Endodermal cell (in vitro differentiated cells): ENCODE measurements around the gene WAPL. TPM values are rescaled to one million over a fixed set of nuclear protein-coding genes. Genes with fewer than 3 reads are reported as not detected.
A peak's percentile ranks its signal among the peaks of the same experiment; 100 is the strongest.

Experiments used
- DNase-seq: peaks from one replicate; pipeline ENCODE4 v3.0.0-alpha.2; 2017
- H3K27ac ChIP-seq: 2 replicates; pipeline ENCODE4 v1.5.1; 2013; ENCODE audit warnings: mild to moderate bottlenecking, low read depth, low read length, moderate library complexity
- H3K27me3 ChIP-seq: 2 replicates; pipeline ENCODE4 v1.6.1; 2013; ENCODE audit warnings: mild to moderate bottlenecking, low read length, moderate library complexity; ENCODE audit not compliant: insufficient read depth, control insufficient read depth, poor library complexity, severe bottlenecking
- H3K36me3 ChIP-seq: 2 replicates; pipeline ENCODE4 v1.7.0; 2013; ENCODE audit warnings: mild to moderate bottlenecking, low read length, moderate library complexity; ENCODE audit not compliant: control insufficient read depth, insufficient read depth
- H3K4me1 ChIP-seq: one replicate; pipeline ENCODE4 v1.7.0; 2013; ENCODE audit warnings: low read length; ENCODE audit not compliant: control insufficient read depth, insufficient read depth
- H3K4me3 ChIP-seq: 2 replicates; pipeline ENCODE4 v1.5.1; 2013; ENCODE audit warnings: mild to moderate bottlenecking, low read length, moderate library complexity
- H3K9ac ChIP-seq: 2 replicates; pipeline ENCODE4 v1.6.1; 2013; ENCODE audit warnings: mild to moderate bottlenecking, low read length, moderate library complexity; ENCODE audit not compliant: poor library complexity, severe bottlenecking; ENCODE audit errors: extremely low read depth
- H3K9me3 ChIP-seq: 2 replicates; pipeline ENCODE4 v1.6.1; 2013; ENCODE audit warnings: mild to moderate bottlenecking, low read length, moderate library complexity; ENCODE audit not compliant: control insufficient read depth
- H3K27ac Mint-ChIP-seq: 2 replicates; pipeline ENCODE4 v1.8.0; 2020; ENCODE audit warnings: mixed read lengths
- H3K27me3 Mint-ChIP-seq: 2 replicates; pipeline ENCODE4 v1.8.0; 2021; ENCODE audit warnings: mild to moderate bottlenecking, mixed read lengths; ENCODE audit not compliant: insufficient read depth
- H3K36me3 Mint-ChIP-seq: 2 replicates; pipeline ENCODE4 v1.8.0; 2020; ENCODE audit warnings: low read depth, mixed read lengths
- H3K4me1 Mint-ChIP-seq: 2 replicates; pipeline ENCODE4 v1.8.0; 2020; ENCODE audit warnings: mixed read lengths
- H3K4me3 Mint-ChIP-seq: 2 replicates; pipeline ENCODE4 v1.8.0; 2020; ENCODE audit warnings: mild to moderate bottlenecking, moderate library complexity, mixed read lengths
- H3K9me3 Mint-ChIP-seq: 2 replicates; pipeline ENCODE4 v1.8.0; 2020; ENCODE audit warnings: mild to moderate bottlenecking, mixed read lengths
- CTCF ChIP-seq: fragments of 200-600 bp; sonication (generic); conservative IDR thresholded peaks from 2 replicates; pipeline ENCODE4 v1.5.0; 2021; ENCODE audit warnings: antibody characterized with exemption, mild to moderate bottlenecking
- WGBS, 2 experiments: methylation state at CpG; one replicate each; pipeline versions ENCODE4 v1.1.5 to v1.1.7; 2013; ENCODE audit warnings: missing lambda C conversion rate in 2 of 2, mixed read lengths in 1 of 2; ENCODE audit not compliant: insufficient coverage in 1 of 2, insufficient read length in 1 of 2; 5-methylcytosine and 5-hydroxymethylcytosine counted together
- total RNA-seq, 2 donors: library from RNA; stranded (reverse); fragmentation: NEBNext Ultra II Directional in 1 of 2; extraction: Animal tissue kit (Norgen Biotek cat#: 25700) in 1 of 2; gene quantifications; 2 replicates in 1 of 2; 3 replicates in 1 of 2; pipeline ENCODE4 v1.2.1, GENCODE V29; 2021

WAPL gene
- total RNA-seq, 2 donors from 2014 or later = 48.0 to 54.1 TPM

DNA sequence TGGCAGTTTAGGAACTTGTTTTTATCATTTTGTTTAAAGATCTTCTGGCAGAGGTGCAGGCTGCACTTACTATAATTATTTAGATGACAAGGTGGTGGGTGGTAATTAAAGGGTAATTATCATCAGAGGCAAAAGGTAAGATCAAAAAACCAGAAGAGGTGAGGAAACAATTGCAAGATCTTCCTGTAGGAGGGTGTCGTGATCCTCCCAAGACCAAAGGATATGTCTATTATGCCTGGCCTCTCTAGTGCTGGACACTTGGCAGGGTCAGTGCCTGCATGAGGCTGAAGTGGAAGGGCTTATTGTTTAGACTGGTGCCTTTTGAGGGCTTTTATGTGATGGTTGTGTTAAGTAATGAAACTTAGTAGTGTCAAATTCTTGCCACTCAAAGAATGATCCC lies 1.8 kb upstream of the WAPL start:
- no peaks in the 10 kb centered on the region for H3K9me3 Mint-ChIP-seq
- H3K27me3 Mint-ChIP-seq = no peaks in the 10 kb centered on the region
- peaks cover 22% of the 10 kb centered on the region for H3K4me1 Mint-ChIP-seq
- Histone ChIP-seq H3K4me1 (no peaks in the 10 kb centered on the region), H3K9me3 (no peaks in the 10 kb centered on the region), H3K27ac (no peak overlapping the region), H3K4me3 (peak overlapping the region; percentile 92), H3K36me3 (peaks cover under 1% of the 10 kb centered on the region), H3K27me3 (no peaks in the 10 kb centered on the region), H3K9ac (no peak overlapping the region)
- no peak overlapping the region for H3K27ac Mint-ChIP-seq
- 44 to 67% methylated on average over 1 of the region's 1 CpG for WGBS, 2 experiments
- peaks cover 3% of the 10 kb centered on the region for H3K36me3 Mint-ChIP-seq
- TF ChIP-seq CTCF = peak; percentile 67
- DNase-seq = no peak
- peak overlapping the region; percentile 95 for H3K4me3 Mint-ChIP-seq

DNA sequence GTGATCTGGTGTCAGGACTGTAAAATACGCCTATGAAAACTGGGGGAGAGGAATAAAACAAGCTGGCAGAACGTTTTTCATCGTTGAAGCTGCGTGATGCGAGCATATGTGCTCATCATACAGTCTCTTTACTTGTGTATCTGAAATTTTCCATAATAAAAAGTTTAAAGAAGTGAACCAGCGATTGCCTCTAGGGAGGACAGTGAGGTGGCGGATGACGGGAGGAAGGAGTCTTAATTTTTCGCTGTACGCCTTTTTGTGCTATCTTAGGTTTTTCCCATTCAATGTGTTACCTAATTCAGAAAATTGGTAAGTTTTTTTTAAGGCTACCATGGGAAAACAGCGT lies 891 bp upstream of the WAPL start:
- no peak for TF ChIP-seq CTCF
- Mint-ChIP-seq H3K36me3 (peaks cover 10% of the 10 kb centered on the region), H3K27ac (peak overlapping the region; percentile 49), H3K27me3 (no peaks in the 10 kb centered on the region), H3K4me1 (peaks cover 16% of the 10 kb centered on the region), H3K4me3 (peak overlapping the region; percentile 95), H3K9me3 (no peaks in the 10 kb centered on the region)
- Histone ChIP-seq H3K27ac (no peak overlapping the region), H3K36me3 (peaks cover 9% of the 10 kb centered on the region), H3K9me3 (no peaks in the 10 kb centered on the region), H3K9ac (peak overlapping the region; percentile 50), H3K4me3 (peak overlapping the region; percentile 92), H3K27me3 (no peaks in the 10 kb centered on the region), H3K4me1 (no peaks in the 10 kb centered on the region)
- DNase-seq = no peak
- 19 to 31% methylated on average over 8 to 11 of the region's 11 CpGs for WGBS, 2 experiments

- no peak for TF ChIP-seq CTCF
- 0% methylated on average over 7 to 70 of the region's 70 CpGs for WGBS, 2 experiments
- Mint-ChIP-seq H3K27ac (peak overlapping the region; percentile 97), H3K4me3 (peak overlapping the region; percentile 95), H3K4me1 (peaks cover 20% of the 10 kb centered on the region), H3K36me3 (peaks cover 24% of the 10 kb centered on the region), H3K27me3 (no peaks in the 10 kb centered on the region), H3K9me3 (no peaks in the 10 kb centered on the region)
- DNase-seq = peak; percentile 84
- Histone ChIP-seq H3K27ac (peak overlapping the region; percentile 69), H3K4me3 (peak overlapping the region; percentile 92), H3K36me3 (peaks cover 23% of the 10 kb centered on the region), H3K9ac (peak overlapping the region; percentile 84), H3K9me3 (no peaks in the 10 kb centered on the region), H3K4me1 (no peaks in the 10 kb centered on the region), H3K27me3 (no peaks in the 10 kb centered on the region)
Measured at GRCh38 chr10:86520871-86521677, 518 bp downstream of the WAPL start.
